GM10248 (cell line): Measurements from ENCODE around the gene MSI2.

Experiments used
- CTCF ChIA-PET: fragments of 300-600 bp; sonication (Branson Sonifier 250); formaldehyde crosslinking; extraction: SDS; loops from one replicate; lab custom pipeline; 2021; ENCODE audit warnings: antibody characterized with exemption; lab: Yijun Ruan, JAX
- POLR2A ChIA-PET: fragments of 350-650 bp; sonication (Branson Sonifier 250); formaldehyde crosslinking; extraction: SDS; loops from one replicate; lab custom pipeline; 2020; ENCODE audit warnings: antibody characterized with exemption; lab: Yijun Ruan, JAX
- DNase-seq: peaks from one replicate; pipeline ENCODE4 v3.0.0; 2012; ENCODE audit errors: extremely low spot score
- TF ChIP-seq, protein P1 (sequence below): IDR thresholded peaks from 2 replicates; pipeline ENCODE4 v1.5.1; 2012; ENCODE audit warnings: mild to moderate bottlenecking, low read depth; ENCODE audit errors: extremely low read depth, missing control alignments, control extremely low read depth

MSI2 gene

DNA sequence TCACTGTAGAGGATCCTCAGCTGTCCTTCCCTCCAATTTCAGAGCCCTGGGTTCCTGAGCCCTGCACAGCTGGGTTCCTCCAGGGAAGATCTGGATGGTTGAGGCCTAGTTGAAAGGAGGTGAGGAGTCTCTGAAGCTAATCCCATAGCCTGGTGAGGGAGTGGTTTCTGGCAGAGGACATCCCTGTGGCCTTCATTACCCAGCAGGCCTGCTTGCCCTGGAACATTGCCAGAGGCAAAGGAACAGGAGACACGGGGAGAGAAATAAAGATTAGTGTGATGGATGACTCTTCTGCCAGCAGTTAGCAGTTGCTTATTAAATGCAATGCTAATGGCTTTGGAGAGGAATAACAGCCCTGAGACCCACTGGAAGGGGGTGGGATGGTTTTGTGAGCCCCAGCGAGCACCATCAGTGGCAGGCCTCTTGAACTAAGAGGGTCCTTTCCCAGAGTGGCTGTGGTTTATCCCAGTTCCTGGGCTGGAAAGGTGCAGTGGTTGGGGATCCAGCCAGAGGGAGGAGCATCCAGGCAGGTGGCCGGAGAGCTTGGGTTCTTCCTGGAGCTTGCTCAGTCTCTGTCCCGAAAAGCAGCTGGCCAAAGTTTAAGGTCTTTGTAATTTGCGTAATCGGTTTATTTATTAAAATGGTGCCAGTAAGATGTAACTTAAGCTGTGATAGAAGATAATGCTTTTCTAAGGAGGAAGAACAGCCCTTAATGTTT, 279.1 kb downstream of the MSI2 start:
- POLR2A ChIA-PET: no interaction called here
- TF ChIP-seq, protein P1, sequence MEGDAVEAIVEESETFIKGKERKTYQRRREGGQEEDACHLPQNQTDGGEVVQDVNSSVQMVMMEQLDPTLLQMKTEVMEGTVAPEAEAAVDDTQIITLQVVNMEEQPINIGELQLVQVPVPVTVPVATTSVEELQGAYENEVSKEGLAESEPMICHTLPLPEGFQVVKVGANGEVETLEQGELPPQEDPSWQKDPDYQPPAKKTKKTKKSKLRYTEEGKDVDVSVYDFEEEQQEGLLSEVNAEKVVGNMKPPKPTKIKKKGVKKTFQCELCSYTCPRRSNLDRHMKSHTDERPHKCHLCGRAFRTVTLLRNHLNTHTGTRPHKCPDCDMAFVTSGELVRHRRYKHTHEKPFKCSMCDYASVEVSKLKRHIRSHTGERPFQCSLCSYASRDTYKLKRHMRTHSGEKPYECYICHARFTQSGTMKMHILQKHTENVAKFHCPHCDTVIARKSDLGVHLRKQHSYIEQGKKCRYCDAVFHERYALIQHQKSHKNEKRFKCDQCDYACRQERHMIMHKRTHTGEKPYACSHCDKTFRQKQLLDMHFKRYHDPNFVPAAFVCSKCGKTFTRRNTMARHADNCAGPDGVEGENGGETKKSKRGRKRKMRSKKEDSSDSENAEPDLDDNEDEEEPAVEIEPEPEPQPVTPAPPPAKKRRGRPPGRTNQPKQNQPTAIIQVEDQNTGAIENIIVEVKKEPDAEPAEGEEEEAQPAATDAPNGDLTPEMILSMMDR: no peak
- no peak for DNase-seq
- CTCF ChIA-PET: interaction anchor here (1.1 to 2.8 kb wide), 5 partner anchors 8 to 292 kb away, joined by 3 to 10 read pairs (median 7); no protein-coding TSS in a partner anchor

GRCh38 chr17:57536289-57536688, 280.0 kb downstream of the MSI2 start:
- TF ChIP-seq, protein P1: no peak
- CTCF ChIA-PET: interaction anchor here (1.1 to 2.8 kb wide), 4 partner anchors 10 to 293 kb away, joined by 3 to 10 read pairs (median 8); no protein-coding TSS in a partner anchor
- DNase-seq: no peak
- POLR2A ChIA-PET: no interaction called here

- TF ChIP-seq, protein P1: no peak
- CTCF ChIA-PET: interaction anchor here (1.2 to 2.8 kb wide), 5 partner anchors 11 to 51 kb away, joined by 3 to 10 read pairs (median 7); no protein-coding TSS in a partner anchor
- DNase-seq: no peak
- POLR2A ChIA-PET: no interaction called here
Measured at GRCh38 chr17:57536789-57537523, 280.6 kb downstream of the MSI2 start.

GRCh38 chr17:57537524-57538410, 281.4 kb downstream of the MSI2 start:
- TF ChIP-seq, protein P1: no peak
- ChIA-PET POLR2A (no interaction called here), CTCF (interaction anchor here (0.6 to 2.8 kb wide), 7 partner anchors 12 to 295 kb away, joined by 3 to 8 read pairs (median 5); no protein-coding TSS in a partner anchor)
- no peak for DNase-seq

DNA sequence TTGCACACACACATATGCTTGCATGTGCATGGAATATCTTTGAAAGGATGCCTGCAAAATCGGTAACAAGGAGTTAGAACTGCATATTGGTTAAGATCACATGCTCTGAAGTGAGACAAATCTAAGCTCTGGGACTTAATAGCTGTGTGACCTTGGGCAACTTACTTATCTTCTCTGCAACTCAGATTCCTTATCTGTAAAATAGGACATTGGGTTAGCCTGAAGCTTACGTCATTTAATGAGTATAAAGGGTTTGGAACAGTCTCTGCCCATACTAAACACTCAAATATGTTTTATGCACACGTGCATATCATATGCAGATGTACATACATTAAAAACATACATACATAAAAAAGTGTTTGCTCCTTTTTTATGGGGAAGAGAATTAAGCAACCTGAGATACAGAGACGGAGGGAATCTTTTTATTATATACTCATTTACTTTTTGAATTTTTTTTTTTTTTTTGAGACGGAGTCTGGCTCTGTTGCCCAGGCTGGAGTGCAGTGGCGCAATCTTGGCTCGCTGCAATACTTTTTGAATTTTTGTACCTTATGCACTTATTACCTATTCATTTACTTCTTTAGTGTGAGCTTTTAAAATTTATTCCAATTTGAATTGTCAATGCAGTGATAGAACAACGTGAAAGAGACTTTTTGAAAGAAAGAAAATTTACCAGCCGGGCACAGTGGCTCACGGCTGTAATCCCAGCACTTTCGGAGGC, 282.6 kb downstream of the MSI2 start:
- TF ChIP-seq, protein P1: no peak
- CTCF ChIA-PET: interaction anchor here (1.2 to 2.0 kb wide), 4 partner anchors 9 to 296 kb away, joined by 3 to 6 read pairs (median 4); no protein-coding TSS in a partner anchor
- no peak for DNase-seq
- POLR2A ChIA-PET: no interaction called here
